ENCODE data around the gene TRIM29.

TRIM29 gene

DNA sequence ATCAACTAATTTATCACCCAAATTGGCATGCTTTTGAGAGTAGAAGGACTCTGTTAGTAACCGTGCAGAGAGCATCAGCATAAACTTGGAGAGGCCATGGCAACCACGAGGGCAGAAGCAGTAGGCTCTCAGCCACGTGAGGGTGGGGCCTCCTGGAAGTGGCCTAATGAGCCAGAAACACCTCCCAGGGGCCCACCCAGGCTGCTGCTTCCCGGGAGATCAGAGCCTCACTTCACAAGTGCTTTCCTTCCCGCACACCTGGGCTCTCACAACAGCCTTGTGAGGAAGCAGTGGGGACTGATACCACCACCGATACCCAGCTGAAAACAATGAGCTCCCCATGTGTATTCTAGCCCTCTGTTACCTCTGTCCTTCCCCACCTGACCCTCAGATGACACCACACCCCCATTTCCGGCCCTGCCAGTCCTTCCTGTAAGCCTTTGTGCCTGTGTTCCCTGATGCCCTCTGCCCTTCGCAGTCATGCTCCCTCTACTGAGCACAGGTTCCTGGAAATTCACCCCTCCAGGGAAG is 17.0 kb downstream of the TRIM29 start:
- no peak for DNase-seq

DNA sequence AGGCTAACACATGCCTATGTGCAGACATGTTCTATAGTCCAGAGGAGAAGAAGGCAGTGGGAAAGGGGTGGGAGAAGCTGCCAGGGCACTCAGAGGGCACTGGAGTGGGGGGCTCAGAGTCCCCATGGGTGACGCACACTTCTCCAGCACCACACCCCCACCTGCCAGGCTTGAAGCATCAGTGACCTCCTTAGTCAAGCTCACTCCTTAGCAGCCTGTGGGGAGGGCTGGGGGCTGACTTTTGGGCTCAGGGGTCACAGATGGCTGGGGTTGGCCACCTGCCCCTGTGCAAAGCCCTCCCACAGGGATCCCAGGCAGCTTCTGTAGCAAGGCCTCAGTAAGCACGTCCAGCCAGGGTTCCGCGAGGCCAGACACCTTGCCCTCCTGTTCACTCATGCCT is 18.8 kb downstream of the TRIM29 start:
- no peak for DNase-seq

DNA sequence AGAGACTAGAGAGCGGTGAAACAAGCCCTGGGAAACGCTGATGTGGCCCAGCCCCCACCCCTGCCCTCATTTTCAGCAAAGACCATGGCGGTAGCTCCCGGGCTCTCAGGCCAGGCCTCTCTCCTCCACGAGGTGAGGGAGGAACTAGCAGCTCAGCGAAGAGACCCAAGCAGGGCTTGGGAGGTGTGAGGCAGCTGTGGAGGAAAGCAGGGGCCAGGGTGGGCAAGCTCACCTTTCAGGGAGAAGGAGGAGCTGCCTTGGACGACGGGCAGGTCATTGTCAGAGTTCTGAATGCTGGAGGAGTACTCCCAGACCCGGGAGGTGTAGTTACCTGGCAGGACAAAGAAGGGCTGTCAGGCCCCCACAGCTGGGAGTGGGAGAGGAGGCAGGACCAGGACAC is 19.9 kb downstream of the TRIM29 start:
- no peak for DNase-seq

DNA sequence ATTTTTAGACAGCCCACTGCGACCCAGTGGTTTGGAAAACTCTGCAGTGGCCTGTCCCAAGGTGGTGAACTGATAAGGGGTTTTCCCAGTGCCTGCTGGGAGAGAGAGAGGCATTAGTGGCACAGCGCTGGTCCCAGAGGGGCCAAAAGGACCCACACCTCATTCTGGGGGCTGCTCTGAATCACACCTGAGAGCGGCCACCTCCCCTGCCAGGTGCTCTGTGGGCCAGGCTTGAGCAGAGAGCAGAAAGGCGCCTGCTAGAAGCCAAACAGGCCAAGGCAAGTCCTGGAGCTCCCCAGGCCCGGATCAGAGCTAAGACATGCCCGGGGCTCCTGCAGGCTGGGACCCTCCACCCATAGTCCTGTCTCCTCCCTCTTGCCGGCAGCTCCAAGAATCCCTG is 20.9 kb downstream of the TRIM29 start:
- DNase-seq: no peak

DNA sequence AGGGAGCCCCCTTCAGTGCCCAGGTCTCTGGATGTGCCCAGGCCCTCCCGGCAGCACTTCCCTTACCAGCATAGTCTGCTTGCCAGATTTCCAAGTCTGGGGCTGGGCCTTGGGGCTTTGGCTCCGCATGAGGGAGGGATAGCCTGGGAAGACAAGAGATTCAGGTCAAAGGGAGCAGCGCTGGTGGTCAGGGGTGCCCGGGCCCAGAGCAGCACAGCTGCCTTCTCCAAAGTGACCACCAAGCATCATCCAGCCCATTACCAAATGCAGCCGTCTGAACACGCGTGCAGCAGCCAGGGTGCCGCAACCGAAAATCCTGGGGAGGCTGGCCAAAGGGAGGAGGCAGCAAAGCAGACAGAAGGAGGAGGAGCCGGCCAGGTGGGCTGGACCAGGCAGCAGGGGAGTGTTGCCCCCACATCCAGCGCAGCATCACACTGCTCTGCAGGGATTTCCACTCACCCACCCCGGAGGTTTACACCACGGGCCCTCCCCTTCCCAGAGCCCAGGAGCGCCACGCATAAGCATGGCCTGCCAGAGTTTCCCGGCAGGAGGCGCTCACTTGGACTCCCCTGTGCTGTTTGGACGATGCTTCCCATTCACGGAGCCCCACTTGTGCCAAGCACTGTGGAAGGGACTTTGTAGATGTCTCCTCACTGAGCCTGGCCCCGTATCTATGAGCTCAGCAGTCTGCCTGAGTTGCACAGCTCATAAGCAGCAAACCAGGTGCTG is 22.5 kb downstream of the TRIM29 start:
- no peak for DNase-seq

DNA sequence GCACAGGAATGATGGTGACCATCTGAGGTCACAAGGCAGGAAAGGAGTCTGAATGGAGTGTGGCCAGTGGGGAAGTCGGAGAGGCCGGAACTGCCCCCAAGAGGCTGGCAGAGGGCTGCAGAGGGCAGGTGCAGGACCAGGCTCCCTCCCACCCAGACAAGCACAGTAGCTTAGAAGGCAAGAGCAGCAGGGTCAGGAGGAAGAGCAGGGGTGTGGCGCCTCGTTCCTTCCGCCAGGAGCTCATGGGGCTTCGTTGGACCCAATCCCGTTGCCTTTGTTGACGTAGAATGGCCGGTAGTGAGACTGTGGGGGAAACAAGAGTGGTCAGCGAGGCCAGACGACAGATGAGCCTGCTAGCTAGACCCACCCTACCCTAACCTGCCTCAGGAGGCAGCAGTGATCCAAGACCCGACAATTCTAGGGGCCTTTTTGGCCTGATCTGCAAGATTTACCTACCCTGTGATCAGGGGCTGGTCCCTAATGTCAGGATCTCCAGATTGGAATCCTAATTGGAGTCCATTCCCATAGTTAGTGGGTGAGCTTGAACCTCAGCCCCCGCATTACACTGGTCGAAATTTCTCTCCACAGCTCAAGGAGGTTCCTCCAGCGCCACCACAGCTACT is 25.6 kb downstream of the TRIM29 start:
- DNase-seq: no peak

DNA sequence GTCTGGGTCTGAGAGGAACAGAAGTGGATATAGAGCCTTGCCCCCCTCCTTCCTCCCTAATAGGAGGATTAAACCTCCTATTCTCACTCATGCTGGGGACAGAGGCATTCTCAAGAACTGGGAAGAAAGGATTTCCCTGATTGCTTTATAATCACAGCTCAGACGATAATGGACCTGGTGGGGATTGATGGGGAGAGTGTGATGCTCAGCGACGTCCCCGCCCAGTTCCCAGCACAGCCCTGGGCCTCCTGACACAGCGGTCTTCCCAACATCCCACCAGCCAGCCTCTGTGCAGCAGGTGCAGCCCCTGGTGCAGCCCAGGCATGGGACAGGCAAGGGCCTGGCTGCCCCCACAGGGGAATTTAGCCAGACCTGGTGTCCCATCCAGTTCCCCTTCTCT is 28.4 kb downstream of the TRIM29 start:
- no peak for DNase-seq

DNA sequence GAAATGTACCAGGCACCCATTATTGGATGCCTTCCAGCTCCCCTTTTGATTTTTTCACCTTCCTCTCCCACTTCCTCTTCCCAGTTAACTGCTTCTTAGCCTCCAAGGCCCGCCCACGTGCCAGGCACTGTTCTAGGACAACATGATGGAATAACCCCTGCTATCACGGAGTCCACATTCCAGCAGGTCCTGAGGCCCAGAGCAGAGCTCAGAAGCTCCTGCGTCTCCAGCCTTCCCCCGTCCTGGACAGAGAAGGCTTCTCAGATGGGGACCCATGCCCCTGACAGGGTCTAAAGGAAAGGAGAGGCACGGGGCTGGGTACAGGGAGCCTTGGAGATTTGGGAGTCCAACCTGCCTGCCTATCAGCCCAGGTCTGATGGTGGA is 29.1 kb downstream of the TRIM29 start:
- no peak for DNase-seq

DNA sequence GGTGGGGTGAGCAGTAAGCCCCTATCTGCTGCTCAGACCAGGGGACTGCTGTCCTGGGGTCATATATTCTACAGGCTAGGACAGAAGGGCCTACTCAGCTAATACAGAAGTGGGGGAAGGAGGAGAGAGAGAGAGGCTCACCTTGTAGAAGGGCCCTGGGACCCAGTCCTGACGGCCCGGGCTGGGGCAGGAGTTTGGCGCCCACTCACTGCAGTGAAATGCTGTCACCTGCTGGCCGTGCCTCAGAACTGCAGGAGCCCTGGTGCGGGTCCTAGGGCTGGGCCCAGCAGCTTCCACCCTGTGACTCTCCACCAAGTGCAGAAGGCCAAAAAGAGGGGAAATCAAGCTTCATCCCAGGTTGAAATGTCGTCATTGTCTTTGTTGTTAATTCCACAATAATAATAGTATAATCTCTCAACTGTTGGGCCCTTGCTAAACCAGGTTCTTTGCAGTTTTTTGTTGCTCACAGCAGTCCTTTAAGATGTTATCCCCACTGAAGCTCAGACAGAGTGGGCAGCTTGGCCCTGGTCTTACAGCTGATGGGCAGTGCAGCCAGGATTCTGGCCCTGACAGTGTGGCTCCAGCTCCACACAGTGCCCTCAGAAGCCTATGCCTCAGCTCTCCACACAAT is 29.6 kb downstream of the TRIM29 start:
- peak; percentile 13 for DNase-seq

DNA sequence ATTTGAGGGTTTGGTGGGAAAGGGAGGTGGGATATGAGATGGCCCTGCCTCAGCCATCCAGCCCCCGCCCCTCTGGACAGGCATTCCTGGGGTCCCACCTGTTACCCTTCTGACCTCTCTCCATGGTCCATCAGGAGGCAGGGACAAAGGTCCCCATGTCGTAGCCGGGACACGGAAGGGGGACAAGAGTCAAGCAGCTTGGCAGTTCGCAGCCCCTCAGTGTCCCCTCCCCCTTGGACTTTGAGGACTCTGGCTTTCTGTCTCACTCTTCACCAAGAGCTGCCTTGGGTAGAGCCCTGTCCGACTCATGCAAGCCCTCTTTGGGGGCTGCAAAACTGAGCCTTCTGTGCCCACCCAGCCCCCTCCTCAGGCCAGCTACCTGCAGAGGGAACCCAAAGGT is 30.2 kb downstream of the TRIM29 start:
- no peak for DNase-seq

DNA sequence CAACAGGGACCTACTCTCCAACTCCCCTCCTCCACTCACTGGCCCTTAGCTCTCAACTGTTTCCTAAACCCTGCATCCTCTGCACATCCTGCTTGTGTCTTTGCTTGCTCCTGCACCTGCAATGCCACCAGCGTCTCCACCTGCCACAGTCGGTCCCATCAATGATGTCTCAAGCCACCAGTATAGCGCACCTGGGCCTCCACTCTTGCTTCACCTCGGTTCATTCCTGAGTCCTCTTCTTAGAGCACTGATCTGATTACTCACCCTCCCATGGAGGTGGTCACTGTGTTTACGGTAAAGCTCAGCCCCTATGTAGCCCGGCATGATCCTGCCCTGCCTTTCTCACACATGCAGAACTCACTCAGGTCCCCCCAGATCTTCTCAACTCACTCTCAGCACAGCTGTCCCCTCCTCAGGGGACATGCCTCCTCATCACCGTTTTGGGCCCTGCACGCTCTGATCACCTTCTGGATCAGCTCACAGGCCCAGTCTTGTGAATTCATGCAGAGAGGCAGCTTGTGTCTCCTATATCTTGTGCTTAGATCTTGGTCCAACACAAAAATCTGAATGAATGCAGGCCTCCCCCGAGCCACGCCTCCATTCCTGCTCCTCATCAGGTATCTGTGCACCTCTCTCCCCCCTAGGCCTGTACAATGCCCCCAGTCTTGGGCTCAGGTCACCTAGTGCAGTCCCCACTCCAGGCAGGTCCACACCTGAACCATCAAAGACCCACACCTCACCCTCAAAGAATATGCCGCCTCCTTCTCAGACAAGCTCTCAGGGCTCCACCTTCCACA is 31.4 kb downstream of the TRIM29 start:
- no peak for DNase-seq

DNA sequence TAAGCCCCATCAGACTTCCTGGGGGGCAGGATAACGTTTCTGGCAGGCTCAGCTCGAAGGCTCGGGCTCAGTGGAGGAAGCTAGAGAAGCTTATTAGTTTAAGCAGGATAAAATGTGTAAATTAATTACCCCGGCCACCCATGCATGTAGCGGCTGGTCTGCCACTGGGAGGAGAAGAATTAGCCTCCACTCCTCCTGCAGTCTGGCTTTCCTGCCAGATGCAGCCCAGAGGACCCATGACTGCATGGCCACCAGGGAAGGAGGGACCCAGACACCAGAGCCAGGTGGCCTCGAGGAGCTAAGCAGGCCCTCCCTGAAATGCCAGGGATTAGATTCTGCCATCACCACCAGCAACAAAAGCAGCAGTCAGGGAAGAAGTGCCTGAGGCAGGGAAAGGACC is 32.3 kb downstream of the TRIM29 start:
- DNase-seq: no peak

DNA sequence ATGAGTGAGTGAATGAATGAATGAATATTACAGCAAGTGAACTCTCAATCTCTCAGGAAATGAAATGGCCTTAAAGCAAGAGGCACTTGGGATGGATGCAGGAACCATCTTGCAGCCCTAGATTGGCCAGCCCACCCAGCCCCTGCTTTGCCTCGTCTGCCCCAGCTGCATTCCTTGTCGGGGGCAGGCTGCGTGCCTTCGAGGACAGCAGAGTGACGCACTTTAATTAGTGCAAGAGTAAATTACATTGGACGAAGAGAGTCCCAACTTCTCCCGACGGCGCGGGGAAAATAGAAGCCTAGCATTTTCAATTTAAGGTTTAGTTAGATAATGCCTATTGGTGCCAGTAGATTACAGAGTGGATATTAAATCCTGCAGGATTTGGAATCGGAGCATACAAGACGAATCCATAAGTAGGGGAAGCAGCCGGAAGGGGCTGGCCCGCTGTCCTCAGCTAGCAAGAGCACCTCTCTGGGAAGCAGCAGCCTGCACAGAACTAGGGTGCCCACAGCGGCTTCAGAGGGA is 33.8 kb downstream of the TRIM29 start:
- no peak for DNase-seq

DNA sequence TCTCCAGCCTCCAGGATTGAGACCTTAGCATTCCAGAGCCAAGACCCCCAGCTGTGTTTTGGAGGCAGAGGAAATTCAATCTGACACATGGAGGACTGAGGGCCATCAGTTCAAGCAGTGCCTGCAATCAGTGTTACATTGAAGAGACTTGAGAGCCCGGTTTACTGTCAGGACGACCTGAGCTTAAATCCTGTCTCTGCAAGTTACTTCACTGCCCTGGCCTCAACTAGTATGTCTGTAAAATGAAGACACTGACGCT is 35.1 kb downstream of the TRIM29 start:
- DNase-seq: no peak

DNA sequence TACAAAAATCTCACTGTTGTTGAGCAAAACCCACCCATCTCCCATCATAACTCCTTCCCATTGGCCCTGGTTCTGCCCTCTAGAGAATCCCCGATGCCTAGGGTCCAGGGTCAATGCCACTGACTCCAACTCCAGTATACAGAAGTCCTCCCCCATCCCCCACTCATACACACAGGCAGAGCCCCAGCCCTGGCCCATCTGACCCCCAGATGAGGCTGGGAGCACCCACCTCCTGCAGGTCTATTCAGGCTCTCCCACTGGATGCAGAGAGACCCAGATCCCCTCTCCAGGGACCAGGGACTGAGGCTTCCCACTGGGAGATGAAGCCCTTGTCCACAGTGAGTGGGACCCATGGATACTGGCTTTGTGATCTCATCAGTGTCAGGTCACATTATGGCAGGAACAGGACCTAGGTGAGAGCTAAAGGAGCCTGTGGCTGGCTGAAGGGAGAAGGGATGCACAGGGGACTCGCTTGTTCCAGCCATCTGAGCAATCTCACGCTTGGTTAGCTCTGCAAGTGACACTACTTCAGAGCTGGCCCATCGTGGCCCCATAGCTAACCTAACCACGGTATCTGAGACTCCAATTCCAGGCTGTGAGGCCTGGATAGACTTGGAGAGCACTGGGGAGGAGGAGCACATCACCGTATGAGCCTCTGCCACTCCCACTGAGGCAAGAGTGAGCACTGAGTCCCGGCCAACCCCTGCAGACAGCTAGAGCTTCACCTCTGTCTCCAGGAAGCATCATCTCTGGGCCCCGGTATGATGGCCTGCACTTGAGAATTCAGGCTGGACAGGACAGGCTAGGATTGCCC is 35.7 kb downstream of the TRIM29 start:
- no peak for DNase-seq

DNA sequence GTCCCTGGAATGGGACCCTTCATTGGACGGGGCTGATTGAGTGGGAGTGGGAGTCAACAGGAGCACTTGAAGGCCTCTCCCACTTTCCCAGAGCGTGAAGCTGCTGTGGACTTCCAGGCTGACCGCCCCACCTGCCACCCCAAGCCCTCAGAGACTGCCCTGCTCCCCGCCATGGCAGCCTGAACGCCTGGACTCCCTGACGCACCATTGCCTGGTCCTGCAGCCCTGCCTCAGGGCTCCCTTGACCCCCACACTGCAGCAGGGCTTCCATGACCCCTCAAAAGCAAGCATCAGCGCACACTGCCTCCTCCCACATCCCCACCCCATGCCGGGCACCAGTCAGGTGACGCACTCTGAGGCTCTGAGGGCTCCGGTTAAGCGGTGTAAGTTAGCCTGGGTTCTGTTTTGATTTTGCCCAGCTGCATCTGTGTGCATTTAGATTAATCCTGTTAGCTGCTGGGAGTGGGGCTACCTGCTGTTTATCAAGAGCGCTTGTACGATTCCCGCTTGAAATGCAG is 39.4 kb downstream of the TRIM29 start:
- DNase-seq: no peak

DNA sequence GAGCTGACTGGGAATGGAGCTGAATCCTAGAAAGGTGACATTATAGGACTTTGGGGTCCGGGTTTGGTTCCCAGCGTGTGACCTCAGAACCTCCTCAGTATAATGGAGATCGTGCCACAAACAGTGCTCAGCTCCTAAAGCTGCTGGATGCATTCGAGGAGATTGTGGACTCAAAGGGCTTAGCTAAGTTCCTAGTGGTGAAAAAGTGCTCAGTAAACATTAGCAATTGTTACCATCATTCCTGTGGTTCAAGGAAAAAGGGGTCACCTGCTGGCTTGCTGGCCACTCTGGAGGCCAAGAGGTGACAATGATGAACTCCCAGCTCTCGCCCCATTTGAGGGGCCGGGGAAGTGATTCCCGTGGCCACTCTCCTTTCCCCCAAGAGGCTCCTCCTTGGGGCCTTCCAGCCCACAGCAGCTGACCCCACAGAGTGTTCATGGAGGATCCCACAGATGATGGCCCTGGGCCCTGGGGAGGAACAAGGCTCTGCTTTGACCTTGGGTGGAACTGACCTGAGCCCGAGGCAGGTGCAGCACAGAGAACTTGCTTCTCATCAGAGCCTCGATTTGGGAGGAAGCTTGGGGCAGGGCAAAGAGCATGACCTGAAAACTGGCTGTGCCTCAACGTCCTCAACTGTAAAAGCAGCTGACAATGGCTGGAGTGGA is 40.1 kb downstream of the TRIM29 start:
- no peak for DNase-seq

DNA sequence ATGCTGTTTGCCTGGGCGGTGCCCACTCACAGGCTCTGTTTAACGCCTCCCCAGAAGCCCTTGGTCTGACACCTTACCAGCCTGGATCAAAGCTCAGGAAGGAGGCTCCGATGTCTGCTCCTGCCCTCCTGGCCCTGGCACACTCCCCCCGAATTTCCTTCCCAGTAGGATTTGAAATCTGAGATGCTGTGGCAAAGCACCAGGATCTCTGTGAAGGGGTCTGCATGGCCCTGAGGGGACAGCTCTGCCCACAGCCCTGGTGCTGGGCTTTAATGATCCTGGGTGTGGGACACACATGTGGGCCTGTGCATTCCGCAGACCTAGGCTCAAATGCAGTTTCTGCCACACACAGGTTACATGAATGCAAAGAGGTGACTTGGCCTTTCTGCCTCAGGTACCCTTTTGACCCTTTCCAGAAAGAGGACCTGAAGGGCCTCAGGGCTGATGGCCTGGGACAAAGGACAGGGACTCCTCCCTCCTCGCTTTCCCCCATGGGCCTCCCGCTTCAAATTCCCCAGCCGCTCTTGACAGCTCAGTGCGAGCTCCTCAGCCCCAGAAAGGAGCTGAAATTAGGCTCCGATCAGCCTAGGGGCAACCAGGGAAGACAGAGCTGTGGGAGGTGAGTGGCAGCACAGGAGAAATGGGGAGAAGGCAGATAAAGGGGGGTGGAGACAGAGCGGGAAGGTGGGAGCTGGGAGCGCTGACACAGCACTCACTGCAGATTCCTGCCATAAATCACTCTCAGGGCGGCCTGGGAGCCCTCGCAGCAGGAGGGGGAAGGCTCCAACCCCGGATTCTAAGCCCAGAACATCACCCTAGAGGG is 41.3 kb downstream of the TRIM29 start:
- DNase-seq: no peak

DNA sequence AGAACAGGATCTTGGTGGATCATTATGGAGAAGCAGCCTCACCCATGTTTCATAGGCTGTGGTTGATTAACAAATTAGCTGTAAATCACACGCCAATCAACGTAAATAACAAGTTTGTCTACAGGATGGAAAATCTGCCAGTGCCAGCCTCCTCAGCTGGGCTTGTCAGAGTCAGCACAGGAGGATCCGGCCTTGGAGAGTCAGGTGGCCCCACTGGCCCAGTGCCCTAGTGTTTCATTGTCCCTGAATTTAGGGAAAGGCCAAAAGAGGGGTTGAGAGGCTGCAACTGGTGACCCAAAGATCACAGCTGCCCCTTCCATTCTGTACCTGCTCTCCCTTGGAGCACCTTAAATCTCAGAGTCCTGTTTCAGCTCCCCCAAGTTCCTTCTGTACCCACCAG is 42.4 kb downstream of the TRIM29 start:
- DNase-seq: no peak

DNA sequence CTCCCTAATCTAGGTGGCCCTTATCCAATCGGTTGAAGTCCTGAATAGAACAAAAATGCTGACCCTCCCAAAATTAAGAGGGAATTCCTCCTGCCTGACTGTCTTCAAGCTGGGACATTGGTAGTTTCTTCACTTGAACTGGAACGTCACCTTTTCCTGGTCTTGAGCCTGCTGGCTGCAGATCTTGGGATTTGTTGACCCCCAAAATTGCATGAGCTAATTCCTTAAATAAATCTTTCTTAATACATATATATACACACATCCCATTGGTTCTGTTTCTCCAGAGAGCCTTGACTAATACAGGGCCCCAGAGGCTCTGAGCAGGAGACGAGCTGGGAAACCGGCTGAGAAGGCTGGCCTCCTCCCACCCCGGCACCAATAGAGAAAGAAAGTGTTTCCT is 46.2 kb downstream of the TRIM29 start:
- DNase-seq: no peak

DNA sequence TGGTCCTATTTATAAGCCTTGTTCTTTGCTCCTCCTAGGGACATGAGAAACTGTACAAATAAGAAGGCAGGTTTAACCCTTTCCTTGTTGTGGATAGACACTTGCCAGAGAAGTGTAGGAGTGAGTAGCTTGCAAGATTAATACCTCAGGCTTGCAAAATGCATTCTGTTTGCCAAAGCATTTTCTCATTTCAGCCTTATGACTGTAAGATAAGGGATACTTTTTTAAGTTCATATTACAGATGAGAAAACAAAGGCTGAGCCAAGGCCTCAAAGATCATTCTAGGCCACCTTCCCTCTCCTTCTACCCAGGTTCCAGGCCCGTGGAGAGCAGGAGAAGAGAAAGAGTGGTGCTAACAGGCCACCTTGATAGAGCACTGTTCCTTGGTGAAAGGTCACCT is 46.8 kb downstream of the TRIM29 start:
- DNase-seq: no peak

All from activated gamma-delta T cell (primary cell).